ENCODE data around the gene NDUFS1.
A peak's percentile ranks its signal among the peaks of the same experiment; 100 is the strongest.
"Not testable (repeated sequence)": the region's sequence is repeated elsewhere in the genome, so short reads cannot be mapped to it uniquely, and the experiment has no call there.

The NDUFS1 gene

GRCh38 chr2:206098872-206099271, 60.4 kb downstream of the NDUFS1 start:
- not testable (repeated sequence) for H3K9ac ChIP-seq (ENCODE audit: low read depth, low read length); H3K4me3 ChIP-seq (ENCODE audit: low read depth, low read length); H3K27me3 ChIP-seq (ENCODE audit: control insufficient read depth, insufficient read depth, low read length); H3K9me3 ChIP-seq (ENCODE audit: control insufficient read depth, insufficient read depth, low read length); H3K27ac ChIP-seq (ENCODE audit: low read depth, low read length); H3K36me3 ChIP-seq (ENCODE audit: control insufficient read depth, insufficient read depth, low read length); H3K4me1 ChIP-seq (ENCODE audit: control insufficient read depth, insufficient read depth, low read length)

- H3K4me3 ChIP-seq (ENCODE audit: low read depth, low read length), result no peak overlapping the region
- H3K9ac ChIP-seq (ENCODE audit: low read depth, low read length), result no peak overlapping the region
- no peaks in the 10 kb centered on the region for H3K36me3 ChIP-seq (ENCODE audit: control insufficient read depth, insufficient read depth, low read length)
- no peaks in the 10 kb centered on the region for H3K27me3 ChIP-seq (ENCODE audit: control insufficient read depth, insufficient read depth, low read length)
- no peak overlapping the region for H3K27ac ChIP-seq (ENCODE audit: low read depth, low read length)
- no peaks in the 10 kb centered on the region for H3K4me1 ChIP-seq (ENCODE audit: control insufficient read depth, insufficient read depth, low read length)
- H3K9me3 ChIP-seq (ENCODE audit: control insufficient read depth, insufficient read depth, low read length), result no peaks in the 10 kb centered on the region
Observed at GRCh38 chr2:206098471-206098870, 60.8 kb downstream of the NDUFS1 start.

- H3K27me3 ChIP-seq (ENCODE audit: control insufficient read depth, insufficient read depth, low read length), result no peaks in the 10 kb centered on the region
- no peak overlapping the region for H3K9ac ChIP-seq (ENCODE audit: low read depth, low read length)
- H3K27ac ChIP-seq (ENCODE audit: low read depth, low read length), result no peak overlapping the region
- H3K9me3 ChIP-seq (ENCODE audit: control insufficient read depth, insufficient read depth, low read length), result no peaks in the 10 kb centered on the region
- no peaks in the 10 kb centered on the region for H3K4me1 ChIP-seq (ENCODE audit: control insufficient read depth, insufficient read depth, low read length)
- H3K4me3 ChIP-seq (ENCODE audit: low read depth, low read length), result no peak overlapping the region
- H3K36me3 ChIP-seq (ENCODE audit: control insufficient read depth, insufficient read depth, low read length), result no peaks in the 10 kb centered on the region
Observed at GRCh38 chr2:206096876-206097275, 62.4 kb downstream of the NDUFS1 start.

GRCh38 chr2:206095536-206096332, 63.5 kb downstream of the NDUFS1 start:
- Histone ChIP-seq H3K27ac (ENCODE audit: low read depth, low read length) (no peak overlapping the region), H3K27me3 (ENCODE audit: control insufficient read depth, insufficient read depth, low read length) (no peaks in the 10 kb centered on the region), H3K9ac (ENCODE audit: low read depth, low read length) (no peak overlapping the region), H3K4me3 (ENCODE audit: low read depth, low read length) (no peak overlapping the region), H3K36me3 (ENCODE audit: control insufficient read depth, insufficient read depth, low read length) (peaks cover 2% of the 10 kb centered on the region; the same call in 1 of the 2 replicates), H3K4me1 (ENCODE audit: control insufficient read depth, insufficient read depth, low read length) (no peaks in the 10 kb centered on the region), H3K9me3 (ENCODE audit: control insufficient read depth, insufficient read depth, low read length) (no peaks in the 10 kb centered on the region)

GRCh38 chr2:206092297-206092696, 66.9 kb downstream of the NDUFS1 start:
- Histone ChIP-seq H3K9me3 (ENCODE audit: control insufficient read depth, insufficient read depth, low read length) (0 out of 2 replicates have a peak, but pooled peaks cover 2% of the 10 kb centered on the region), H3K4me1 (ENCODE audit: control insufficient read depth, insufficient read depth, low read length) (no peaks in the 10 kb centered on the region), H3K27me3 (ENCODE audit: control insufficient read depth, insufficient read depth, low read length) (no peaks in the 10 kb centered on the region), H3K27ac (ENCODE audit: low read depth, low read length) (peak overlapping the region; percentile 56), H3K36me3 (ENCODE audit: control insufficient read depth, insufficient read depth, low read length) (peaks cover 19% of the 10 kb centered on the region), H3K4me3 (ENCODE audit: low read depth, low read length) (no peak overlapping the region), H3K9ac (ENCODE audit: low read depth, low read length) (no peak overlapping the region)

- Histone ChIP-seq H3K27ac (ENCODE audit: low read depth, low read length) (no peak overlapping the region), H3K9me3 (ENCODE audit: control insufficient read depth, insufficient read depth, low read length) (0 out of 2 replicates have a peak, but pooled peaks cover 2% of the 10 kb centered on the region), H3K4me1 (ENCODE audit: control insufficient read depth, insufficient read depth, low read length) (no peaks in the 10 kb centered on the region), H3K36me3 (ENCODE audit: control insufficient read depth, insufficient read depth, low read length) (peaks cover 19% of the 10 kb centered on the region), H3K4me3 (ENCODE audit: low read depth, low read length) (peak overlapping the region; percentile 12; the same call in 1 of the 2 replicates), H3K9ac (ENCODE audit: low read depth, low read length) (no peak overlapping the region), H3K27me3 (ENCODE audit: control insufficient read depth, insufficient read depth, low read length) (no peaks in the 10 kb centered on the region)
Observed at GRCh38 chr2:206088248-206088647, 71.0 kb downstream of the NDUFS1 start.

GRCh38 chr2:206086716-206087350, 72.4 kb downstream of the NDUFS1 start:
- Histone ChIP-seq H3K4me3 (ENCODE audit: low read depth, low read length) (peak overlapping the region; percentile 86), H3K27ac (ENCODE audit: low read depth, low read length) (peak overlapping the region; percentile 97), H3K9ac (ENCODE audit: low read depth, low read length) (peak overlapping the region; percentile 88), H3K9me3 (ENCODE audit: control insufficient read depth, insufficient read depth, low read length) (0 out of 2 replicates have a peak, but pooled peaks cover 2% of the 10 kb centered on the region), H3K4me1 (ENCODE audit: control insufficient read depth, insufficient read depth, low read length) (peaks cover 11% of the 10 kb centered on the region), H3K36me3 (ENCODE audit: control insufficient read depth, insufficient read depth, low read length) (peaks cover 19% of the 10 kb centered on the region), H3K27me3 (ENCODE audit: control insufficient read depth, insufficient read depth, low read length) (no peaks in the 10 kb centered on the region)

GRCh38 chr2:206085742-206086445, 73.3 kb downstream of the NDUFS1 start, which contains the start of gene INO80D:
Gene INO80D, minus strand, starts transcription at chr2:206086174. Its CDS starts 23,158 bp downstream, at chr2:206063016.
- Histone ChIP-seq H3K4me1 (ENCODE audit: control insufficient read depth, insufficient read depth, low read length) (peaks cover 20% of the 10 kb centered on the region), H3K9me3 (ENCODE audit: control insufficient read depth, insufficient read depth, low read length) (0 out of 2 replicates have a peak, but pooled peaks cover 2% of the 10 kb centered on the region), H3K4me3 (ENCODE audit: low read depth, low read length) (peak within 1 kb of the TSS; percentile 86), H3K36me3 (ENCODE audit: control insufficient read depth, insufficient read depth, low read length) (peaks cover 19% of the 10 kb centered on the region), H3K9ac (ENCODE audit: low read depth, low read length) (peak within 1 kb of the TSS; percentile 88), H3K27me3 (ENCODE audit: control insufficient read depth, insufficient read depth, low read length) (no peaks in the 10 kb centered on the region), H3K27ac (ENCODE audit: low read depth, low read length) (peak within 1 kb of the TSS; percentile 97)

- Histone ChIP-seq H3K27ac (ENCODE audit: low read depth, low read length) (peak overlapping the region; percentile 97), H3K9ac (ENCODE audit: low read depth, low read length) (peak overlapping the region; percentile 88), H3K27me3 (ENCODE audit: control insufficient read depth, insufficient read depth, low read length) (no peaks in the 10 kb centered on the region), H3K4me1 (ENCODE audit: control insufficient read depth, insufficient read depth, low read length) (peaks cover 24% of the 10 kb centered on the region), H3K36me3 (ENCODE audit: control insufficient read depth, insufficient read depth, low read length) (peaks cover 13% of the 10 kb centered on the region), H3K9me3 (ENCODE audit: control insufficient read depth, insufficient read depth, low read length) (0 out of 2 replicates have a peak, but pooled peaks cover 2% of the 10 kb centered on the region), H3K4me3 (ENCODE audit: low read depth, low read length) (peak overlapping the region; percentile 86)
Observed at GRCh38 chr2:206084870-206085741, 74.1 kb downstream of the NDUFS1 start.

GRCh38 chr2:206084439-206084869, 74.8 kb downstream of the NDUFS1 start:
- H3K9me3 ChIP-seq (ENCODE audit: control insufficient read depth, insufficient read depth, low read length), result 0 out of 2 replicates have a peak, but pooled peaks cover 2% of the 10 kb centered on the region
- peak overlapping the region; percentile 97 for H3K27ac ChIP-seq (ENCODE audit: low read depth, low read length)
- peak overlapping the region; percentile 88 for H3K9ac ChIP-seq (ENCODE audit: low read depth, low read length)
- H3K36me3 ChIP-seq (ENCODE audit: control insufficient read depth, insufficient read depth, low read length), result peaks cover 10% of the 10 kb centered on the region
- no peaks in the 10 kb centered on the region for H3K27me3 ChIP-seq (ENCODE audit: control insufficient read depth, insufficient read depth, low read length)
- H3K4me1 ChIP-seq (ENCODE audit: control insufficient read depth, insufficient read depth, low read length), result peaks cover 29% of the 10 kb centered on the region
- peak overlapping the region; percentile 86 for H3K4me3 ChIP-seq (ENCODE audit: low read depth, low read length)
